Stimulated activated CD8-positive, alpha-beta memory T cell treated with anti-CD3 and anti-CD28 coated beads, Interleukin-4, amount 100 ng/mL, for 1 hour (primary cell): ENCODE data around the gene RWDD1.
A peak's percentile ranks its signal among the peaks of the same experiment; 100 is the strongest.

Experiments used
- DNase-seq, 2 donors: peaks; one replicate each; pipeline ENCODE4 v3.0.0-alpha.2; 2020; ENCODE audit warnings: low read depth in 2 of 2, low spot score in 1 of 2

Gene RWDD1

DNA sequence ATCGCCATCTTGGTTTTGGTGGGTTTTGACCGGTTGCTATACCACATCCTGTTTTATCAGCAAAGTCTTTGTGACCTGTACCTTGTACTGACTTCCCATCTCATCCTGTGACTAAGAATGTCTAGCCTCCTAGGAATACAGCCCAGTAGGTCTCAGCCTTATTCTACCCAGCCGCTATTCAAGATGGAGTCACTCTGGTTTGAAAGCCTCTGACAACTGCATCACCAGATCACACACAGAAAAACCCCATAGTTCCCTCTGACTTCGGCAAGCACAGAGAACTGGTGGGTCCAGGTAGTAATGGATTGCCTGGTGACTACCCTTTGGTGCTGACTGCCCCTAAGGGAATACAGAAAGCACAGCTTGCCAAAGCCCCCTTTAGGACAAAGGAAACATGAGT lies 34.6 kb downstream of the RWDD1 start:
- DNase-seq: no peak

DNA sequence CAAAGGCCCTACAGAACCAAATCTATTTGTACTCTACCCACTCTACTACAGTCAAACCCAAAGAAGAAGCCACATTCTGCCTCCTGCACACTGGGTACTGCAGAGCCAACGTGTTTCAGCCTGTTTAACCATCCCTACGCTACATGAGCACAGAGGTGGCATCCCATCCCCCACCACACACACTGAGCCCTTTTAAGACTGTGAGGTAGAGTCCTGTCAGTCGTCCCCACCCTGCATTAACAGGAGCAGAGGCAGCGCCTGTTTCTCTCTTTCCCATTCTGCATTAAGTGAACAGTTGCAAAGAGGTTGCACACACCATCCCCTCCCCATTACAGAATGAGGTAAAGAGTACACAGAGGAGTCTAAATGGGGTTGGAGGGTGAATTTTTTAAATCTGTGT lies 39.8 kb downstream of the RWDD1 start:
- DNase-seq: no peak

DNA sequence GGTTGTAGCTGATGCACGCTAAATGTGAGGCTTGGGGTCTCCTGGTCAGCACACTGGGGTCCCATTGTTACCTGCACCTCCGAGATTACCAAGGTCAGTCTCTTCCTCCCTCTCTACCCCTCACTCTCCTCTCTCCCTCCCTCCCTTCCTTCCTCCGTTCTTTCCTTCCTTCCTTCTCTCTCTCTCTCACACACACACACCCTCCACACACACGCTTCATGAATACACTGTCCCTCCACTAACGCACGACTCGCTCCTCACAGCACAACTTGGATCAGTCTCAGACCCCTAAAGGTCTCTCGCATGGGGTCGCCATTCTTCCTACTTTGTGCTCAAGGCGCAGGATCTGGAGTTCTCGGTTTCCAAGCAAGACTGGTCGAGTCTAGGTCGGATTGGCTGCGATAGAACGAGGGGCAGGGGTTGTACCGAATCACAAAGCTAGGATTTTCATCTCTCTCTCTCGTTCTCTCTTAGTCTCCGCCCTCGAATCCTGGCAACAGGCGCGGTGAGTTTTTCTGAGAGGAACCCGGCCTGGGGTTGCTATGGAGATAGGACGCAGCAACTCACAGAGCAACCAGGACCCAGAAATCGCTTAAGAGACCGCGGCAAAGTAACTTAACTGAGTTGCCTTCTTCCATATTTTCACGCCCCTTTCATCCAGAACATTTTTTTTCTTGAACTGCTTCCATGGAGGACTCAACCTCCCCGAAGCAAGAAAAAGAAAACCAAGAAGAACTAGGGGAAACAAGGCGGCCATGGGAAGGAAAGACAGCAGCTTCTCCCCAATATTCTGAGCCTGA lies 44.8 kb downstream of the RWDD1 start, which contains the start of gene RSPH4A:
TSS of gene RSPH4A (plus strand) at position 543 of the 800 bp plus-strand sequence. CDS start at position 688, 145 bp downstream.
- DNase-seq: peak; percentile 5 to 21

DNA sequence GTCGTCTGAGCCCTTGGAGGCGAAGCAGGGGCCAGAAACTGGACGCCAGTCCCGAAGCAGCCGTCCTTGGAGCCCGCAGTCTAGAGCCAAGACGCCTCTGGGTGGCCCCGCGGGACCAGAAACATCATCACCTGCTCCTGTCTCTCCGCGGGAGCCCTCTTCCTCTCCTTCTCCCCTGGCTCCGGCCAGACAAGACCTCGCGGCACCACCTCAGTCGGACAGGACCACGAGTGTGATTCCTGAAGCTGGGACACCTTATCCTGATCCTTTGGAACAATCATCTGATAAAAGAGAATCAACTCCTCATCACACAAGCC lies 45.4 kb downstream of the RWDD1 start:
- DNase-seq: no peak

DNA sequence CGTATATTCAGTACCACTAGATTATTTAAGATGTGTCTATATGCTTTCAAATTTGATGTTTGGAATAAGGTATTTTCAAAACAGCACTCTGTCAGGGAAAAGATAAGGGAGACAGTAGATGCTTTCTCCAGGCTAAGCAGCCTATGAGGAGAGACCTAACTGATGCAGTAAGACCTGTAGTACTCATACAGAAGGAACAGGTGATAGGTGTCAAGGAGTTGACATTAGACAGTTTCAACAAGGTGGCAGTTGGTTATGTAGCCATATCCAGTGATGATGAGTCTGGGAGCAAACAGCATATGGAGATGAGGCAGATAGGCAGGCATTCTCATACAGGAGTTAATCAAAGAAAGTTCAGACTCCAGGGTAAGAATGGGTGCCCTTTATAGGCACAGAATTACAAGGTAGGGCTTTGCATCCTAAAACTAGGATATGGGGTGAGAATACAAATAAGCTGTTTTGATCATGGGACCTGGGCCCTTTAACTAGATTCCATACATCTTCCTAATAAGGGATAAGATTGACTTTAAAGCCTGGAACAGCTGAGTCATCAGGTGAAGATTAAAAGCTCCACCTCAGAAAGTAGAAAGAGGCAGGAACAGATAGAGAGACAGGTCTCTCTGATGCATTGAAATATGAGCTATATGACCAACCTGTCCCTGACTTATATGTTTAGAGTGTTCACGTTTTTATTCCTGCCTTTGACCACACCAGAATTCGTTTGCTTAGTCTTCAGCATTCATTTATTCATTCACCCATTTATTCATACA lies 52.9 kb downstream of the RWDD1 start:
- no peak for DNase-seq

DNA sequence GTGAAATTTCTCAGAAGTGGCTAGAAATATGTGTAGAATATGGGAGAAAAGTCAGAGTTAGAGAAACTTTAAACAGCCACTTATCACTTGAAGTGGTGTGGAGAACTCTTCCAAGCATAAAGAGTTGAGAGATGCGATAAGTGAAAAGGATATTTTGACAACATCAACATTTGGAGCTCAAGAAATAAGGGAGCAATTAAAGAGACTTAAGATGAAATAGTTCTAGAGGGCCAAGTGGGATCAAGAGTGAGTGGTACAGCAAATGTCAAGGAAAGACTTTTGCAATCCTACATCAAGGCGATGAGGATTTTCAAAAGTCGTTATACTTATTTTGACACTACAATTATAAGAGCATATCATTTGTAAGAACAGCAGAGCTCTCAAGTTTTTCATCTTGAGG lies 54.6 kb downstream of the RWDD1 start:
- DNase-seq: no peak

DNA sequence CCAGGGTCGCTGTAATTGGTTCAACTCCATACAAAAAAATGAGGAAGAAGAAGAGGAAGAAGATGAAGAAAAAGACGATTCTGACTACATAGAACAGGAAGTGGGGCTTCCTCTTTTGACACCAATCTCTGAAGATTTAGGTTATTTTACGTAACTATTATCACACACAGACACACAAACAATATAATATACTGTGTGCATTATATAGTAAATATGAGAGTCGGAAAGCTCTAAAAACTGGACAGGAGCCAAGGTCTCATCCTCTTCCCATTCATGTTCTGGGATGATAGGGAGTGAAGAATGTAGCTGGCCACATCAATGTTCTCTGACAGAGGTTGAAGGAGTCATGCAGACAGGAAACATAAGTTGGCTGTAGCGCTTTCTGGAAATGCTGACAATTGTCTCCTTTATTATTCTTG lies 58.3 kb downstream of the RWDD1 start:
- DNase-seq: no peak

DNA sequence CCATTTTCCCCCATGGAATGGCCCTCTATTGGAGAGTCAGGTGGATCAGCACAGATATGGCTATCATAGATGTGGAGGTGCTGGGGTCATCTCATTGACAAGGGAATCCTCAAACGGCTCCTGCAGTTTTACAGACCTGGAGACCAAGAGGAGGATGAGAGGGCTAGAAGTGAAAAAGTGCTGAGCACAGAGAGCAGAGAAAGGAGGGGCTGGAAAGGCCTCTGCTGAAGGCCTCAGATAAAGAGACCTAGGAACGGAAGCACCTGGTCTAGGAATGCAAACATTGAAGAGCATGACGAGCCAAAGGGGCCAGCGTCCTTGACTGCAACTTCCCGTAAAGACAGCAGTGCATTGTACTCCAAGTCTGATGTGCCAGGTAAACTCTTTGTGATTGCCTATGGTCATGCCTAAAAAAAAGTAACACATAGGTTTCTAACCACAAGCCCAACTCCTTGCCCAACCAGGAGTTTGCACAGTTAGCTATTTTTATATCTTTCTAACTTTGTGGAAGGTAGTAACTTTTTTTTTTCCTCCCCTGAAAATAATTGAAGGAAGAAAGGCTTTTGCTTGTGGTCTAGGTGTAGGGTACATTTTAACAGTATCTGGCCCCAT lies 60.2 kb downstream of the RWDD1 start:
- DNase-seq: no peak

DNA sequence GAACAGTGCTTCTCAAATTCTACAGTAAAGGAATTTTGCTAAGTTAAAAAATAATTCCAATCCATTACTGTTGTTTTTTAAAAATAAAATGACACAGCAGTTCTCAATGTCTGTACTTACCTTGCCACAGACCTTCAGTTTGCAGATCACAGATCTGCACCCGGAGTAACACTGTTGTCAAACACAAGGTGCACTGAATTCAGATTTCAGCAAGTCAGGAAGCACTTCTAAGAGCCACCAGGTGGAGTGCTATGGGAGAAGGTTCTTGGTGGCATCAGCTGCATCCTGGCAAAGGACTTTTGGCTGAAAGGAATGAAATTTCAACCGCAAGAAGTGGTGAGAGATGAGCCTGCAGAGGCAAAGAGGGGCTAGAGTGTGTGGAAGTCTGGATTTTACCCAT lies 62.4 kb downstream of the RWDD1 start:
- no peak for DNase-seq
